ENCODE data around the gene CDKN3. TPM values are rescaled to one million over a fixed set of nuclear protein-coding genes. Genes with fewer than 3 reads are reported as not detected.
"Not testable (repeated sequence)": the region's sequence is repeated elsewhere in the genome, so short reads cannot be mapped to it uniquely, and the experiment has no call there.

The CDKN3 gene
- total and polyA plus RNA-seq, 9 donors = 0.56 to 3.1 (median 2.2) TPM

DNA sequence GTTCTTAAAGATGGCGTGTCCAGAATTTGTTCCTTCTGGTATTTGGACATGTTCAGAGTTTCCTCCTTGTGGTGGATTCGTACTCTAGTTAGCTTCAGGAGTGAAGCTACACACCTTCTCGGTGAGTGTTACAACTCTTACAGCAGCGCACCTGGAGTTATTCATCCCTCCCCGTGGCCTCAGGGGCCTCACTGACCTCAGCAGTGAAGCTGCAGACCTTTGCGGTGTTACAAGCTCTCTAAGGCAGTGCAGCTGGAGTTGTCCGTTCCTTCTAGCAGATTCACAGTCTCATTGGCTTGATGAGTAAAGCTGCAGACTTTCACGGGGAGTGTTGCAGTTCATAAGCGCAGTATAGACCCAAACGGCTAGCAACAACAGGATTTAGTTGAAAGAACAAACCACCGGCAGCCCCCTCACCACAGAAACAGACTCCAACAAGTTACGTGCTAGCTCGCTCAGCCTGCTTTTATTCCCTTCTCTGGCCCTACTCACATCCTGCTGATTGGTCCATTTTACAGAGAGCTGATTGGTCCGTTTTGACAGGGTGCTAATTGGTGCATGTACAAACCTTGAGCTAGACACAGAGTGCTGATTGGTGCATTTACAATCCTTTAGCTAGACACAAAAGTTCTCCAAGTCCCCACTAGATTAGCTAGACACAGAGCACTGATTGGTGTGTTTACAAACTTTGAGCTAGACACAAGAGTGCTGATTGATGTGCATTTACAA, 4.5 kb upstream of the CDKN3 start:
- intact Hi-C loops (cut with DNase I) = no loop called here
- no peaks in the 10 kb centered on the region for H3K36me3 ChIP-seq
- TF ChIP-seq EP300 (IDR thresholded peaks at IDR 0.05) = no peak
- TF ChIP-seq, protein P1, sequence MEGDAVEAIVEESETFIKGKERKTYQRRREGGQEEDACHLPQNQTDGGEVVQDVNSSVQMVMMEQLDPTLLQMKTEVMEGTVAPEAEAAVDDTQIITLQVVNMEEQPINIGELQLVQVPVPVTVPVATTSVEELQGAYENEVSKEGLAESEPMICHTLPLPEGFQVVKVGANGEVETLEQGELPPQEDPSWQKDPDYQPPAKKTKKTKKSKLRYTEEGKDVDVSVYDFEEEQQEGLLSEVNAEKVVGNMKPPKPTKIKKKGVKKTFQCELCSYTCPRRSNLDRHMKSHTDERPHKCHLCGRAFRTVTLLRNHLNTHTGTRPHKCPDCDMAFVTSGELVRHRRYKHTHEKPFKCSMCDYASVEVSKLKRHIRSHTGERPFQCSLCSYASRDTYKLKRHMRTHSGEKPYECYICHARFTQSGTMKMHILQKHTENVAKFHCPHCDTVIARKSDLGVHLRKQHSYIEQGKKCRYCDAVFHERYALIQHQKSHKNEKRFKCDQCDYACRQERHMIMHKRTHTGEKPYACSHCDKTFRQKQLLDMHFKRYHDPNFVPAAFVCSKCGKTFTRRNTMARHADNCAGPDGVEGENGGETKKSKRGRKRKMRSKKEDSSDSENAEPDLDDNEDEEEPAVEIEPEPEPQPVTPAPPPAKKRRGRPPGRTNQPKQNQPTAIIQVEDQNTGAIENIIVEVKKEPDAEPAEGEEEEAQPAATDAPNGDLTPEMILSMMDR (IDR thresholded peaks at IDR 0.05) = no peak
- TF ChIP-seq POLR2A (IDR thresholded peaks at IDR 0.05) = no peak
- no peaks in the 10 kb centered on the region for H3K4me1 ChIP-seq (ENCODE audit: insufficient read depth)
- H3K27ac ChIP-seq = no peak overlapping the region
- 80 to 85% (median 84%) methylated on average over 14 of the region's 14 CpGs for WGBS, 3 donors
- no peak for DNase-seq
- no peaks in the 10 kb centered on the region for H3K27me3 ChIP-seq
- no peak overlapping the region for H3K4me3 ChIP-seq
- H3K9me3 ChIP-seq = no peaks in the 10 kb centered on the region

DNA sequence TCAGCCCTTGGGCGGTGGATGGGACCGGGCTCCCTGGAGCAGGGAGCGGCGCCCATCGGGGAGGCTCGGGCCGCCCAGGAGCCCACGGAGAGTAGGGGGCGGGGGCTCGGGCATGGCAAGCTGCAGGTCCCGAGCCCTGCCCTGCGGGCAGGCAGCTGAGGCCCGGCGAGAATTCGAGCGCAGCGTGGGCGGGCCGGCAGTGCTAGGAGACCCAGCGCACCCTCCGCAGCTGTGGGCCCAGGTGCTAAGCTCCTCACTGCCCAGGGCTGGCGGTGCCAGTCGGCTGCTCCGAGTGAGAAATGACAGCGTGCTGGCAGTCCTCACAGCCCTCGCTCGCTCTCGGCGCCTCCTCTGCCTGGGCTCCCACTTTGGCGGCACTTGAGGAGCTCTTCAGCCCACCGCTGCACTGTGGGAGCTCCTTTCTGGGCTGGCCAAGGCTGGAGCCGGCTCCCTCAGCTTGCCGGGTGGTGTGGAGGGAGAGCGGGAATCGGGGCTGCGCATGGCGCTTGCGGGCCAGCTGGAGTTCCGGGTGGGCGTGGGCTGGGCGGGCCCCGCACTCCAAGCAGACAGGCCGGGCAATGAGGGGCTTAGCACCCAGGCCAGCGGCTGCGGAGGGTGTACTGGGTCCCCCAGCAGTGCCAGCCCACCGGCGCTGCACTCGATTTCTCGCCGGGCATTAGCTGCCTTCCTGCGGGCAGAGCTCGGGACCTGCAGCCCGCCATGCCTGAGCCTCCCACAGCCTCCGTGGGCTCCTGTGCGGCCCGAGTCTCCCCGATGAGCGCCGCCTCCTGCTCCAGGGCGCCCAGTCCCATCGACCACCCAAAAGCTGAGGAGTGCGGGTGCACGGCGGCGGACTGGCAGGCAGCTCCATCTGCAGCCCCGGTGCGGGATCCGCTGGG, 3.6 kb upstream of the CDKN3 start:
- H3K4me1 ChIP-seq (ENCODE audit: insufficient read depth); H3K27ac ChIP-seq; H3K27me3 ChIP-seq; H3K4me3 ChIP-seq; H3K36me3 ChIP-seq; DNase-seq; intact Hi-C loops (cut with DNase I); H3K9me3 ChIP-seq: not testable (repeated sequence)
- 91 to 95% (median 94%) methylated on average over 51 to 68 of the region's 68 CpGs for WGBS, 3 donors

DNA sequence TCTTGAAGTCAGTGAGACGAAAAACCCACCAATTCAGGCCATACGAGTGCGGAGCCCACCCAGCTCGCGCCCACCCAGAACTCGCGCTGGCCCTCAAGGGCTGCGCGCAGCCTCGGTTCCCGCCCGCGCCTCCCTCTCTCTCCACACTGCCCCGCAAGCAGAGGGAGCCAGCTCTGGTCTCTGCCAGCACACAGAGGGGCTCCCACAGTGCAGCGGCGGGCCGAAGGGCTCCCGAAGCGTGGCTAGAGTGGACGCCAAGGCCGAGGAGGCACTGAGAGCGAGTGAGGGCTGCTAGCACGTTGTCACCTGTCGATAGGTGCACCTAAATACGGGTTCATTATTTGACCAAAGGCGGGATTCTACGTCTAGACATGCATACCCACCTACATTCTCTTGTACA, 2.2 kb upstream of the CDKN3 start:
- TF ChIP-seq, protein P1 (IDR thresholded peaks at IDR 0.05) = no peak
- TF ChIP-seq POLR2A (IDR thresholded peaks at IDR 0.05) (no peak), EP300 (IDR thresholded peaks at IDR 0.05) (no peak)
- Histone ChIP-seq H3K9me3 (no peaks in the 10 kb centered on the region), H3K27ac (no peak overlapping the region), H3K4me3 (no peak overlapping the region), H3K4me1 (ENCODE audit: insufficient read depth) (no peaks in the 10 kb centered on the region), H3K27me3 (no peaks in the 10 kb centered on the region), H3K36me3 (no peaks in the 10 kb centered on the region)
- WGBS, 3 donors = 94 to 98% (median 96%) methylated on average over 27 of the region's 27 CpGs
- intact Hi-C loops (cut with DNase I) = no loop called here
- DNase-seq = no peak

DNA sequence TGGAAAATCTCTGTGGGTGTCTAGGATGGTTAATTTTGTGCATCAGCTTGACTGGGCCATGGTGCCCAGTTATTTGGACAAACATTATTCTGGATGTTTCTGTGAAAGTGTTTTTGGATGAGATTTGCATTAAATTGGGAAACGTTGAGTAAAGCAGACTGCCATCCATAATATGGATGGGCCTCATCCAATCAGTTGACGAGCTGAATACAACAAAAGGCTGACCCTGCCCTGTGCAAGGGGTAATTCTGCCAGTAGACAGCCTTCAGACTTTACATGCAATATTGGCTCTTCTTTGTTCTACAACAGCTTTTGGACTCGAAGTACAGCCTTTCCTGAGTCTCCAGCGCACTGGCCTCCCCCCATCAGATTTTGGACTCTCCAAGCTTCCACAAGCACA, 1.5 kb upstream of the CDKN3 start:
- H3K4me3 ChIP-seq = no peak overlapping the region
- TF ChIP-seq POLR2A (IDR thresholded peaks at IDR 0.05) (no peak), EP300 (IDR thresholded peaks at IDR 0.05) (no peak)
- TF ChIP-seq, protein P1 (IDR thresholded peaks at IDR 0.05) = no peak
- DNase-seq = no peak
- no peaks in the 10 kb centered on the region for H3K9me3 ChIP-seq
- H3K27ac ChIP-seq = no peak overlapping the region
- 80% methylated on average over 4 of the region's 4 CpGs for WGBS, 3 donors
- H3K36me3 ChIP-seq = no peaks in the 10 kb centered on the region
- intact Hi-C loops (cut with DNase I) = no loop called here
- no peaks in the 10 kb centered on the region for H3K27me3 ChIP-seq
- no peaks in the 10 kb centered on the region for H3K4me1 ChIP-seq (ENCODE audit: insufficient read depth)

DNA sequence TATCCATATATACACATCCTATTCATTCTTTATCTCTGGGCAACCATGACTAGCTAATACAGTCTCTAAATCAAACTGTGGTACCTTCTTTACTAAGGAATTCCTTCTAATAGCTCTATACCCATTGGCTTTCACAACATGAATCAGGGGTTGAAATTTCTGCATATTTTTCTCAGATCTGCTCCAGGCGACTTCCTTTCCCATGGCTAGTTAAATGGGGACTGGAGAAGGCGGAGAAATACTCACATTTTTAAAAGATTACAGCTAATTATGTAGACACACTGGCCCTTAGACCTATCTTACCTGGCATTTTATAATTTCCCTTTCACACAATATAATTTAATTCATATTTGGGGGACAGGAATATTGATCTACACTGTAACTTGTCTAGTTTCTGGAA, 1.1 kb upstream of the CDKN3 start:
- Histone ChIP-seq H3K4me1 (ENCODE audit: insufficient read depth) (no peaks in the 10 kb centered on the region), H3K4me3 (no peak overlapping the region), H3K27me3 (no peaks in the 10 kb centered on the region), H3K27ac (no peak overlapping the region), H3K36me3 (no peaks in the 10 kb centered on the region), H3K9me3 (no peaks in the 10 kb centered on the region)
- intact Hi-C loops (cut with DNase I) = no loop called here
- DNase-seq = no peak
- no peak for TF ChIP-seq POLR2A (IDR thresholded peaks at IDR 0.05)
- TF ChIP-seq, protein P1 (IDR thresholded peaks at IDR 0.05) = no peak
- TF ChIP-seq EP300 (IDR thresholded peaks at IDR 0.05) = no peak
- WGBS, 3 donors = 94 to 98% (median 96%) methylated on average over 2 of the region's 2 CpGs
